Endothelial cell of umbilical vein (primary cell): ENCODE measurements around the gene VMP1. TPM values are rescaled to one million over a fixed set of nuclear protein-coding genes. Genes with fewer than 3 reads are reported as not detected.

ENCODE experiments used
- BruUV-seq: library from RNA; stranded (reverse); fragments of 400-500 nt; replicated peaks from 2 replicates; lab custom pipeline; 2021; lab: Mats Ljungman, UMichigan
- CTCF ChIA-PET: fragments of 300-600, 350-600 bp; sonication (Branson Sonifier 250); formaldehyde crosslinking; loops from one replicate; lab custom pipeline; 2021; ENCODE audit warnings: antibody characterized with exemption, inconsistent platforms; lab: Charles Lee
- POLR2A ChIA-PET: fragments of 300-600, 350-600 bp; sonication (Branson Sonifier 250); formaldehyde crosslinking; loops from one replicate; lab custom pipeline; 2021; ENCODE audit warnings: antibody characterized with exemption, inconsistent platforms; lab: Charles Lee
- DNase-seq: peaks from one replicate; pipeline ENCODE4 v3.0.0-alpha.2; 2011; ENCODE audit warnings: low read depth, low spot score
- FAIRE-seq: peaks from 2 replicates; lab custom pipeline; 2011; peaks lifted over from hg19 to GRCh38; lab: Jason Lieb, UNC
- H2AFZ ChIP-seq: 2 replicates; pipeline ENCODE4 v1.6.0; 2012; ENCODE audit warnings: low read depth, low read length, control low read depth, inconsistent platforms
- H3K27ac ChIP-seq: 2 replicates; pipeline ENCODE4 v1.5.1; 2011; ENCODE audit warnings: low read depth, mild to moderate bottlenecking, control low read depth, low read length, moderate library complexity; ENCODE audit not compliant: insufficient read depth
- H3K27me3 ChIP-seq, 2 experiments: 2 replicates each; pipeline versions ENCODE4 v1.6.0 to v1.6.1; 2011; ENCODE audit warnings: low read length in 2 of 2, mixed read lengths in 1 of 2; ENCODE audit not compliant: control insufficient read depth in 2 of 2, insufficient read depth in 2 of 2
- H3K36me3 ChIP-seq, 2 experiments: 2 replicates in 1 of 2; 3 replicates in 1 of 2; pipeline ENCODE4 v1.5.1; 2011; ENCODE audit warnings: low read length in 2 of 2, mild to moderate bottlenecking in 1 of 2, moderate library complexity in 1 of 2; ENCODE audit not compliant: control insufficient read depth in 2 of 2, insufficient read depth in 2 of 2; ENCODE audit errors: extremely low read depth in 1 of 2
- H3K4me1 ChIP-seq: 3 replicates; pipeline ENCODE4 v1.5.1; 2011; ENCODE audit warnings: mild to moderate bottlenecking, low read length; ENCODE audit not compliant: control insufficient read depth, insufficient read depth; ENCODE audit errors: extremely low read depth
- H3K4me2 ChIP-seq: 2 replicates; pipeline ENCODE4 v1.6.1; 2011; ENCODE audit warnings: low read length, control low read depth, mixed read lengths; ENCODE audit not compliant: insufficient read depth
- H3K4me3 ChIP-seq, 3 experiments: fragments of 200-600 bp in 1 of 3; sonication (generic), shearing (Covaris generic) in 1 of 3; replicated peaks in 1 of 3; 2 replicates each; pipeline ENCODE4 v1.5.1; 2011 to 2016; ENCODE audit warnings: control low read depth in 3 of 3, low read length in 3 of 3, mild to moderate bottlenecking in 2 of 3, inconsistent platforms in 1 of 3, low read depth in 1 of 3, moderate library complexity in 1 of 3; ENCODE audit not compliant: insufficient read depth in 1 of 3
- H3K79me2 ChIP-seq: 2 replicates; pipeline ENCODE4 v1.6.0; 2012; ENCODE audit warnings: low read length, inconsistent platforms; ENCODE audit not compliant: control insufficient read depth, insufficient read depth
- H3K9ac ChIP-seq: replicated peaks from 2 replicates; pipeline ENCODE3; 2011; ENCODE audit warnings: low read length, control low read depth; ENCODE audit not compliant: insufficient read depth; ENCODE audit errors: extremely low read depth
- H3K9me1 ChIP-seq: replicated peaks from 3 replicates; pipeline ENCODE4 v1.6.0; 2011; ENCODE audit warnings: mild to moderate bottlenecking, low read length; ENCODE audit not compliant: control insufficient read depth, insufficient read depth; ENCODE audit errors: extremely low read depth
- H3K9me3 ChIP-seq: replicated peaks from 2 replicates; pipeline ENCODE4 v1.5.1; 2012; ENCODE audit warnings: low read length, inconsistent platforms; ENCODE audit not compliant: control insufficient read depth, insufficient read depth
- H4K20me1 ChIP-seq: replicated peaks from 2 replicates; pipeline ENCODE3; 2011; ENCODE audit warnings: mild to moderate bottlenecking, low read length; ENCODE audit not compliant: control insufficient read depth, insufficient read depth; ENCODE audit errors: extremely low read depth
- EZH2 ChIP-seq: IDR thresholded peaks from 2 replicates; pipeline ENCODE4 v1.6.1; 2012; ENCODE audit warnings: borderline replicate concordance, low read depth, mild to moderate bottlenecking, moderate library complexity, low read length, inconsistent platforms; ENCODE audit not compliant: severe bottlenecking
- FOS ChIP-seq: IDR thresholded peaks from 2 replicates; pipeline ENCODE4 v1.6.1; 2011; ENCODE audit warnings: mild to moderate bottlenecking, low read length, moderate library complexity, borderline replicate concordance; ENCODE audit not compliant: insufficient read depth
- GATA2 ChIP-seq: IDR thresholded peaks from 2 replicates; pipeline ENCODE4 v1.7.0; 2011; ENCODE audit warnings: low read depth, mild to moderate bottlenecking, moderate library complexity, mixed read lengths, low read length; ENCODE audit not compliant: insufficient read length, insufficient read depth
- JUN ChIP-seq: IDR thresholded peaks from 2 replicates; pipeline ENCODE4 v1.6.1; 2011; ENCODE audit warnings: borderline replicate concordance, low read depth; ENCODE audit not compliant: insufficient read length, insufficient read depth
- MYC ChIP-seq: IDR thresholded peaks from one replicate; pipeline ENCODE4 v1.6.1; 2011; ENCODE audit warnings: mild to moderate bottlenecking, low read depth, low read length
- POLR2A ChIP-seq: IDR thresholded peaks from 2 replicates; pipeline ENCODE4 v1.6.1; 2012; ENCODE audit warnings: low read depth, mild to moderate bottlenecking, control low read depth, low read length
- POLR2AphosphoS5 ChIP-seq: IDR thresholded peaks from 2 replicates; pipeline ENCODE4 v1.6.1; 2012; ENCODE audit warnings: low read depth, mild to moderate bottlenecking, control low read depth, low read length, moderate library complexity; ENCODE audit not compliant: insufficient read depth
- dilution Hi-C: fragments of 300-500 bp; cut with MboI; formaldehyde crosslinking; loops from one replicate; pipeline ENCODE4 v1.15.0; 2019; ENCODE audit warnings: low sequenced_read_pairs; ENCODE audit not compliant: extremely low pct_ligation_motif_present
- intact Hi-C: fragments of 100-400 bp; cut with micrococcal nuclease; formaldehyde crosslinking; loops from one replicate; pipeline ENCODE4 v1.10.0; 2022
- polyA plus RNA-seq, 4 experiments: library from polyadenylated mRNA; depleted of rRNA in 3 of 4; stranded (reverse) in 3 of 4; unstranded in 1 of 4; fragments of >200 nt; gene quantifications; 2 replicates each; pipeline versions ENCODE4 v1.2.1 to v1.2.3, GENCODE V29; 2011 to 2012; ENCODE audit warnings: missing spikeins in 1 of 4
- total RNA-seq: library from RNA; stranded (reverse); gene quantifications from 2 replicates; pipeline ENCODE4 v1.2.3, GENCODE V29; 2021
- TF ChIP-seq, protein P1 (sequence below), 2 donors: IDR thresholded peaks; 1 replicate in 1 of 2; 2 replicates in 1 of 2; pipeline ENCODE4 v1.5.1; 2011; ENCODE audit warnings: low read length in 2 of 2, mild to moderate bottlenecking in 2 of 2, moderate library complexity in 2 of 2, control low read depth in 1 of 2, inconsistent platforms in 1 of 2, low read depth in 1 of 2; ENCODE audit not compliant: insufficient read depth in 1 of 2; ENCODE audit errors: extremely low read depth in 1 of 2
- TF ChIP-seq, protein P2 (sequence below): IDR thresholded peaks from 2 replicates; pipeline ENCODE4 v1.6.1; 2011; ENCODE audit not compliant: insufficient read depth, insufficient read length

VMP1 gene
- total and polyA plus RNA-seq, 2 donors (not counting 3 experiments of a cell fraction or from before 2014, with no cell fraction given) = 138 to 270 TPM

GRCh38 chr17:59796138-59796537 lies 88.7 kb downstream of the VMP1 start:
- no peaks in the 10 kb centered on the region for H3K9me3 ChIP-seq
- H3K9ac ChIP-seq = peak overlapping the region; percentile 42
- H3K27ac ChIP-seq = peak overlapping the region; percentile 61
- CTCF ChIA-PET = interaction anchor here (1.1 to 2.9 kb wide), 4 partner anchors 10 to 42 kb away, joined by 3 to 15 read pairs (median 8); no protein-coding TSS in a partner anchor
- H3K4me3 ChIP-seq = no peak overlapping the region
- no TSS peak for BruUV-seq
- FAIRE-seq (no peak), DNase-seq (no peak)
- peak overlapping the region; percentile 78 for H3K4me2 ChIP-seq
- peaks cover 27% of the 10 kb centered on the region for H3K4me1 ChIP-seq
- H4K20me1 ChIP-seq = no peaks in the 10 kb centered on the region
- no peaks in the 10 kb centered on the region for H3K79me2 ChIP-seq
- no peaks in the 10 kb centered on the region for H3K27me3 ChIP-seq
- dilution Hi-C loops (no loop called here), intact Hi-C loops (no loop called here)
- H3K9me1 ChIP-seq = no peaks in the 10 kb centered on the region
- POLR2A ChIA-PET = interaction anchor here (0.7 to 1.3 kb wide), 4 partner anchors 13 to 45 kb away, joined by 3 to 9 read pairs (median 6); no protein-coding TSS in a partner anchor
- TF ChIP-seq GATA2 (peak; percentile 21), POLR2A (no peak)
- H2AFZ ChIP-seq = no peak overlapping the region
- no peaks in the 10 kb centered on the region for H3K36me3 ChIP-seq

DNA sequence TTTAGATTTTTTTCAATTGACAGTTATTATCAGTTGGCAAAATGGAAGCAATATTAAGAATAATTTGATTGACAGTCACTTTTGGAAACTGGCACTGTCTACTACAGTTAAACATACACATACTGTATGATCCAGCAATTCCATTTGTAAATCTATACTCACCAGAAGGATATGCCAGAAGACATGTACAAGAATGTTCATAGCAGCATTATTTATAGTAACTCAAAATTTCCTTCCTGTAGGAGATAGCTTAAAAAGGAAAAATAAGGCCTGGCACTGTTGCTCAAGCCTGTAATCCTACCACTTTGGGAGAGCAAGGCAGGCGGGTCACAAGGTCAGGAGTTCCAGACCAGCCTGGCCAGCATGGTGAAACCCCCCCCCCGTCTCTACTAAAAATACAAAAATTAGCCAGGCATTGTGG lies 89.3 kb downstream of the VMP1 start:
- Histone ChIP-seq H3K4me2 (peak overlapping the region; percentile 78), H2AFZ (no peak overlapping the region), H3K9ac (peak overlapping the region; percentile 42), H3K36me3 (no peaks in the 10 kb centered on the region), H3K79me2 (no peaks in the 10 kb centered on the region), H3K9me3 (no peaks in the 10 kb centered on the region), H3K4me3 (no peak overlapping the region), H3K4me1 (peaks cover 25% of the 10 kb centered on the region), H3K9me1 (no peaks in the 10 kb centered on the region), H3K27me3 (no peaks in the 10 kb centered on the region), H3K27ac (peak overlapping the region; percentile 61), H4K20me1 (no peaks in the 10 kb centered on the region)
- intact Hi-C loops (no loop called here), dilution Hi-C loops (no loop called here)
- FAIRE-seq = no peak
- TF ChIP-seq, protein P1, sequence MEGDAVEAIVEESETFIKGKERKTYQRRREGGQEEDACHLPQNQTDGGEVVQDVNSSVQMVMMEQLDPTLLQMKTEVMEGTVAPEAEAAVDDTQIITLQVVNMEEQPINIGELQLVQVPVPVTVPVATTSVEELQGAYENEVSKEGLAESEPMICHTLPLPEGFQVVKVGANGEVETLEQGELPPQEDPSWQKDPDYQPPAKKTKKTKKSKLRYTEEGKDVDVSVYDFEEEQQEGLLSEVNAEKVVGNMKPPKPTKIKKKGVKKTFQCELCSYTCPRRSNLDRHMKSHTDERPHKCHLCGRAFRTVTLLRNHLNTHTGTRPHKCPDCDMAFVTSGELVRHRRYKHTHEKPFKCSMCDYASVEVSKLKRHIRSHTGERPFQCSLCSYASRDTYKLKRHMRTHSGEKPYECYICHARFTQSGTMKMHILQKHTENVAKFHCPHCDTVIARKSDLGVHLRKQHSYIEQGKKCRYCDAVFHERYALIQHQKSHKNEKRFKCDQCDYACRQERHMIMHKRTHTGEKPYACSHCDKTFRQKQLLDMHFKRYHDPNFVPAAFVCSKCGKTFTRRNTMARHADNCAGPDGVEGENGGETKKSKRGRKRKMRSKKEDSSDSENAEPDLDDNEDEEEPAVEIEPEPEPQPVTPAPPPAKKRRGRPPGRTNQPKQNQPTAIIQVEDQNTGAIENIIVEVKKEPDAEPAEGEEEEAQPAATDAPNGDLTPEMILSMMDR (IDR thresholded peaks at IDR 0.05; ENCODE audit: extremely low read depth in 1 of 2, insufficient read depth in 1 of 2, low read depth in 1 of 2, low read length in 2 of 2) = no peak
- TF ChIP-seq FOS (no peak), POLR2A (no peak), JUN (no peak), MYC (no peak), EZH2 (no peak), GATA2 (no peak), POLR2AphosphoS5 (no peak)
- TF ChIP-seq, protein P2, sequence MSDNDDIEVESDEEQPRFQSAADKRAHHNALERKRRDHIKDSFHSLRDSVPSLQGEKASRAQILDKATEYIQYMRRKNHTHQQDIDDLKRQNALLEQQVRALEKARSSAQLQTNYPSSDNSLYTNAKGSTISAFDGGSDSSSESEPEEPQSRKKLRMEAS = no peak
- peak; percentile 65 for DNase-seq
- BruUV-seq = no TSS peak
- CTCF ChIA-PET = interaction anchor here (0.9 to 2.9 kb wide), 5 partner anchors 10 to 43 kb away, joined by 3 to 15 read pairs (median 5); no protein-coding TSS in a partner anchor
- POLR2A ChIA-PET = interaction anchor here (0.7 to 1.3 kb wide), 4 partner anchors 14 to 44 kb away, joined by 3 to 9 read pairs (median 6); no protein-coding TSS in a partner anchor
